IMR-90 (cell line): ENCODE data around the gene PTPRG. TPM values are rescaled to one million over a fixed set of nuclear protein-coding genes. Genes with fewer than 3 reads are reported as not detected.

Source experiments
- ATAC-seq: fragments of 200-7000 bp; cut with Tn5 transposase; 2 replicates; pipeline ENCODE4 v1.9.1; 2020; ENCODE audit warnings: low read depth, mild to moderate bottlenecking, moderate library complexity
- BruUV-seq: library from RNA; stranded (reverse); fragments of 400-500 nt; replicated peaks from 2 replicates; lab custom pipeline; 2021; lab: Mats Ljungman, UMichigan
- CTCF ChIA-PET: fragments of 300-600 bp; formaldehyde crosslinking; extraction: SDS; loops from one replicate; lab custom pipeline; 2021; ENCODE audit warnings: antibody characterized with exemption; lab: Yijun Ruan, JAX
- POLR2A ChIA-PET: fragments of 300-600 bp; sonication (Branson Sonifier 250); formaldehyde crosslinking; loops from one replicate; lab custom pipeline; 2022; ENCODE audit warnings: antibody characterized with exemption; ENCODE audit not compliant: unreplicated experiment; lab: Charles Lee
- DNase-seq: peaks from one replicate; pipeline ENCODE4 v3.0.0; 2013
- H2AFZ ChIP-seq: replicated peaks from 2 replicates; pipeline ENCODE3; 2013; ENCODE audit warnings: low read length, mild to moderate bottlenecking; ENCODE audit not compliant: poor library complexity
- H2AK5ac ChIP-seq: 2 replicates; pipeline ENCODE4 v1.6.1; 2013; ENCODE audit warnings: low read depth, low read length, inconsistent platforms
- H2AK9ac ChIP-seq: replicated peaks from 2 replicates; pipeline ENCODE3; 2013; ENCODE audit warnings: mild to moderate bottlenecking, low read depth, low read length, moderate library complexity; ENCODE audit not compliant: poor library complexity
- H2BK120ac ChIP-seq: 2 replicates; pipeline ENCODE4 v1.6.1; 2013; ENCODE audit warnings: low read depth, low read length, inconsistent platforms
- H2BK15ac ChIP-seq: 3 replicates; pipeline ENCODE4 v1.6.1; 2013; ENCODE audit warnings: low read depth, low read length, inconsistent platforms
- H2BK20ac ChIP-seq: 2 replicates; pipeline ENCODE4 v1.6.1; 2013; ENCODE audit warnings: low read depth, mild to moderate bottlenecking, inconsistent platforms, low read length, moderate library complexity
- H2BK5ac ChIP-seq: 2 replicates; pipeline ENCODE4 v1.6.1; 2013; ENCODE audit warnings: mild to moderate bottlenecking, low read depth, low read length, inconsistent platforms; ENCODE audit not compliant: poor library complexity, severe bottlenecking
- H3K14ac ChIP-seq: replicated peaks from 2 replicates; pipeline ENCODE4 v1.6.1; 2013; ENCODE audit warnings: low read depth, low read length, inconsistent platforms
- H3K18ac ChIP-seq: 2 replicates; pipeline ENCODE4 v1.6.1; 2013; ENCODE audit warnings: low read depth, low read length, control low read depth
- H3K23ac ChIP-seq: 2 replicates; pipeline ENCODE4 v1.6.1; 2013; ENCODE audit warnings: low read depth, low read length, inconsistent platforms
- H3K27ac ChIP-seq: 2 replicates; pipeline ENCODE4 v1.5.1; 2013; ENCODE audit warnings: mild to moderate bottlenecking, control low read depth, low read length; ENCODE audit not compliant: insufficient read depth
- H3K27me3 ChIP-seq: 2 replicates; pipeline ENCODE4 v1.6.1; 2013; ENCODE audit warnings: low read length; ENCODE audit not compliant: control insufficient read depth, insufficient read depth
- H3K36me3 ChIP-seq: 2 replicates; pipeline ENCODE4 v1.6.1; 2013; ENCODE audit warnings: low read length, mixed read lengths; ENCODE audit not compliant: control insufficient read depth, insufficient read depth
- H3K4ac ChIP-seq: 2 replicates; pipeline ENCODE4 v1.6.1; 2013; ENCODE audit warnings: low read depth, low read length, inconsistent platforms
- H3K4me1 ChIP-seq: 2 replicates; pipeline ENCODE4 v1.6.1; 2013; ENCODE audit warnings: low read length, mixed read lengths; ENCODE audit not compliant: control insufficient read depth, insufficient read depth
- H3K4me2 ChIP-seq: 2 replicates; pipeline ENCODE4 v1.6.1; 2013; ENCODE audit warnings: low read depth, mild to moderate bottlenecking, control low read depth, low read length, moderate library complexity
- H3K4me3 ChIP-seq: 2 replicates; pipeline ENCODE4 v1.5.1; 2013; ENCODE audit warnings: low read depth, mild to moderate bottlenecking, control low read depth, low read length, moderate library complexity; ENCODE audit not compliant: insufficient read depth
- H3K56ac ChIP-seq: 2 replicates; pipeline ENCODE4 v1.6.1; 2013; ENCODE audit warnings: low read length, inconsistent platforms; ENCODE audit not compliant: insufficient read depth; ENCODE audit errors: extremely low read depth
- H3K79me1 ChIP-seq, 2 experiments: 2 replicates each; pipeline ENCODE4 v1.6.1; 2013; ENCODE audit warnings: low read length in 2 of 2, inconsistent platforms in 1 of 2, low read depth in 1 of 2
- H3K9ac ChIP-seq: 2 replicates; pipeline ENCODE4 v1.6.1; 2013; ENCODE audit warnings: low read depth, low read length, control low read depth
- H3K9me1 ChIP-seq: 2 replicates; pipeline ENCODE4 v1.6.1; 2013; ENCODE audit warnings: low read length, inconsistent platforms; ENCODE audit not compliant: insufficient read depth
- H3K9me3 ChIP-seq: 2 replicates; pipeline ENCODE4 v1.6.1; 2013; ENCODE audit warnings: low read length; ENCODE audit not compliant: control insufficient read depth, insufficient read depth
- H4K20me1 ChIP-seq: 2 replicates; pipeline ENCODE4 v1.6.1; 2013; ENCODE audit warnings: low read length, inconsistent platforms; ENCODE audit not compliant: insufficient read depth
- H4K5ac ChIP-seq: 2 replicates; pipeline ENCODE4 v1.6.1; 2013; ENCODE audit warnings: mild to moderate bottlenecking, low read depth, low read length, control low read depth
- H4K8ac ChIP-seq, 2 experiments: 2 replicates each; pipeline ENCODE4 v1.6.1; 2013; ENCODE audit warnings: low read depth in 2 of 2, low read length in 2 of 2, control low read depth in 1 of 2, inconsistent platforms in 1 of 2
- H4K91ac ChIP-seq: 2 replicates; pipeline ENCODE4 v1.6.1; 2013; ENCODE audit warnings: low read depth, low read length, inconsistent platforms; ENCODE audit not compliant: insufficient read depth
- CEBPB ChIP-seq: IDR thresholded peaks from 2 replicates; pipeline ENCODE4 v1.6.1; 2012; ENCODE audit warnings: low read depth, low read length, improper control_type of control experiment
- CHD1 ChIP-seq: IDR thresholded peaks from 2 replicates; pipeline ENCODE4 v1.6.1; 2012; ENCODE audit warnings: low read depth, low read length, improper control_type of control experiment
- CTCF ChIP-seq: conservative IDR thresholded peaks from 2 replicates; pipeline ENCODE4 v1.5.1; 2012; ENCODE audit warnings: mild to moderate bottlenecking, low read depth, low read length, improper control_type of control experiment
- ELK1 ChIP-seq: fragments of 150-350 bp; IDR thresholded peaks from 2 replicates; pipeline ENCODE4 v1.6.1; 2016; ENCODE audit warnings: low read depth, mild to moderate bottlenecking, low read length, moderate library complexity, borderline replicate concordance
- FOS ChIP-seq: fragments of 150-350 bp; IDR thresholded peaks from 2 replicates; pipeline ENCODE4 v1.6.1; 2016; ENCODE audit warnings: low read depth, low read length
- MXI1 ChIP-seq: IDR thresholded peaks from 2 replicates; pipeline ENCODE4 v1.6.1; 2012; ENCODE audit warnings: low read depth, mild to moderate bottlenecking, low read length, moderate library complexity, borderline replicate concordance
- NFE2L2 ChIP-seq: fragments of 150-350 bp; IDR thresholded peaks from 2 replicates; pipeline ENCODE4 v1.6.1; 2016; ENCODE audit warnings: low read depth, mild to moderate bottlenecking, low read length
- RAD21 ChIP-seq: IDR thresholded peaks from 2 replicates; pipeline ENCODE4 v1.6.1; 2012; ENCODE audit warnings: low read length, improper control_type of control experiment
- RCOR1 ChIP-seq: IDR thresholded peaks from 2 replicates; pipeline ENCODE4 v1.6.1; 2012; ENCODE audit warnings: mild to moderate bottlenecking, low read length, improper control_type of control experiment; ENCODE audit not compliant: insufficient replicate concordance
- SMC3 ChIP-seq: fragments of 150-350 bp; IDR thresholded peaks from 2 replicates; pipeline ENCODE4 v1.6.1; 2016; ENCODE audit warnings: low read depth, mild to moderate bottlenecking, antibody characterized with exemption, low read length, moderate library complexity
- USF2 ChIP-seq: fragments of 150-350 bp; IDR thresholded peaks from 2 replicates; pipeline ENCODE4 v1.6.1; 2017; ENCODE audit warnings: mild to moderate bottlenecking, antibody characterized with exemption, low read length, low read depth
- WGBS, 2 experiments: methylation state at CpG; one replicate each; pipeline versions ENCODE4 v1.1.5 to v1.1.7; 2013; ENCODE audit warnings: missing lambda C conversion rate in 2 of 2; ENCODE audit not compliant: insufficient read length in 1 of 2; ENCODE audit errors: extremely low coverage in 2 of 2; 5-methylcytosine and 5-hydroxymethylcytosine counted together
- dilution Hi-C: fragments of 300-500 bp; cut with HindIII; formaldehyde crosslinking; loops from one replicate; pipeline ENCODE4 v1.14.3; 2018; ENCODE audit warnings: low sequenced_read_pairs; ENCODE audit not compliant: unreplicated experiment
- in situ Hi-C: fragments of 300-500 bp; cut with MboI; formaldehyde crosslinking; loops from 3 replicates; pipeline ENCODE4 v1.14.3; 2019; ENCODE audit warnings: low sequenced_read_pairs, inconsistent platforms, mixed read lengths
- intact Hi-C: fragments of 100-400 bp; cut with micrococcal nuclease; formaldehyde crosslinking; loops from 2 replicates; pipeline ENCODE4 v1.10.0; 2022
- polyA plus RNA-seq, 3 experiments: library from polyadenylated mRNA; depleted of rRNA; stranded (reverse); fragments of >200 nt; gene quantifications; 2 replicates each; pipeline ENCODE4 v1.2.3, GENCODE V29; 2012; ENCODE audit warnings: low replicate concordance in 1 of 3
- total RNA-seq: library from RNA; depleted of rRNA; stranded (reverse); fragments of >200 nt; gene quantifications from 2 replicates; pipeline ENCODE4 v1.2.3, GENCODE V29; 2012

Gene PTPRG
- total and polyA plus RNA-seq, 2 of the 4 experiments (the other 2 are of a cell fraction) = 7.7 to 31.0 TPM

GRCh38 chr3:61527011-61527410, 34.4 kb upstream of the PTPRG start:
- H3K4ac ChIP-seq = no peak overlapping the region
- WGBS, 2 experiments = 83% methylated on average over 1 of the region's 8 CpGs; no CpG with 5 or more reads in 1 of the 2 experiments
- no peak overlapping the region for H2BK15ac ChIP-seq
- no peak overlapping the region for H3K23ac ChIP-seq
- H3K27me3 ChIP-seq = peaks cover 5% of the 10 kb centered on the region
- no peak overlapping the region for H3K14ac ChIP-seq
- H3K9me3 ChIP-seq = no peaks in the 10 kb centered on the region
- no peak overlapping the region for H4K8ac ChIP-seq
- no peak overlapping the region for H2AK9ac ChIP-seq
- DNase-seq (no peak), ATAC-seq (no peak)
- H3K4me2 ChIP-seq = no peak overlapping the region
- no peak overlapping the region for H3K56ac ChIP-seq
- no peak overlapping the region for H2BK5ac ChIP-seq
- no peak overlapping the region for H2BK120ac ChIP-seq
- intact Hi-C loops (no loop called here), dilution Hi-C loops (no loop called here), in situ Hi-C loops (no loop called here)
- no TSS peak for BruUV-seq
- no peaks in the 10 kb centered on the region for H4K20me1 ChIP-seq
- no peaks in the 10 kb centered on the region for H3K4me1 ChIP-seq
- TF ChIP-seq USF2 (no peak), CTCF (no peak), CHD1 (no peak), FOS (no peak), NFE2L2 (no peak), RAD21 (no peak), MXI1 (no peak), RCOR1 (no peak), CEBPB (no peak), SMC3 (no peak), ELK1 (no peak)
- no peak overlapping the region for H2BK20ac ChIP-seq
- H3K18ac ChIP-seq = no peak overlapping the region
- H3K36me3 ChIP-seq = no peaks in the 10 kb centered on the region
- no peak overlapping the region for H3K27ac ChIP-seq
- H4K5ac ChIP-seq = no peak overlapping the region
- H2AK5ac ChIP-seq = no peak overlapping the region
- no peak overlapping the region for H2AFZ ChIP-seq
- ChIA-PET CTCF (no interaction called here), POLR2A (no interaction called here)
- no peaks in the 10 kb centered on the region for H3K9me1 ChIP-seq
- no peak overlapping the region for H3K9ac ChIP-seq
- no peak overlapping the region for H4K91ac ChIP-seq
- no peaks in the 10 kb centered on the region for H3K79me1 ChIP-seq
- H3K4me3 ChIP-seq = no peak overlapping the region
